GM21737 (cell line): Measurements from ENCODE around the gene OXTR.

Experiments
- ATAC-seq: cut with Tn5 transposase; IDR thresholded peaks from one replicate; pipeline ENCODE4 v1.9.1; 2021; ENCODE audit warnings: mild to moderate bottlenecking, moderate library complexity; ENCODE audit not compliant: unreplicated experiment

Gene OXTR

GRCh38 chr3:8713901-8714759 lies 55.3 kb downstream of the OXTR start:
- ATAC-seq, result no peak

DNA sequence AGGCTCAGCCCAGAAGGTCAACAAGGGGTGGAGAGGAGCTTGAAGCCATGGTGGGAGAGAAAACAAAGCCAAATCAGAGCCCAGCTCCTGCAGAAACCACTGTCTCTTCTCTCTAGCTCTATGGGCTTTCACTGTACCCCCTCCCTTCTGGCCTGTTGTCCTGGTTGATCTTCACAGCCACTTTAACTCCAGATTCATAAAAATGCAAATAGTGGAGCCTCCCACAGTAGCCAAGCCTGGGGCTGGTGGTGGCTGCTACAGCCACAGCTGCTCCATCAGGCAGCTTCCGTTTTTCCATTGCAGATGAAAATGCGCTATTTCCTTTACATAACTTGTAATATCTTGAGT lies 56.5 kb downstream of the OXTR start:
- no peak for ATAC-seq

- no peak for ATAC-seq
These were observed 57.1 kb downstream of the OXTR start for GRCh38 chr3:8712045-8712907.

DNA sequence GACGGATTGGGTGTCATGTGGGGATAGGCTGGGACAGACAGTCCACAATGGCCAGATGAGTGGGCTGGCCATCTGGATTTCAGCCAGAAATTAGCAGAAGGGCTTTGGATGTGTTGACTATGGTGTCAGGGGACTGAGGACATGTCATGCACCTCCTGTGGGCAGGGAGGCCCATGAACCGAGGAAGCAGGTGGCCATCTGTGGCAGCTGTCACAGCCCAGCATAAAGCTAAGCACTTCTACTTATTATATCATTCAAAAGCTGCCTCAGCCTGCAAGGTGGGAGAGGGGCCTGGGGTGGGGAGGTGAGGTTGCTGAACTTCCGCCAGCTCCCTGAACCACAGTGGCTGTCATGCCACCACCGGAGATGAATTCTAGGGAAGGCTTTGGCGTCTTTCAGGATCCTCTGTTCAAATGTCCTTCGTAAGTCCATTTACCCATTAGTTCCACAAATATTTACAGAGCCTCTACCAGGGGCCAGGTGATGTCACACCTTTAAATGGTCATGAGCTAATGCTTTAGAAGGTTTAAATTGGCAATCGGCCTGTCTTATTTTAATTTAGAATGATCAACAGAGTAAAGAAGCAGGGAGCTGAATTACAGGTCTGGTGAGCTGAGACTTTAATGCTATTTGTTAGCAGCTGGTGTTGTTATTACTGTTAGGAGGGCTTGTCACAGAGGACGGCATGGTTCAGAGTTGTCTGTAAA lies 59.5 kb downstream of the OXTR start:
- no peak for ATAC-seq

GRCh38 chr3:8709287-8709686 lies 60.1 kb downstream of the OXTR start:
- no peak for ATAC-seq

DNA sequence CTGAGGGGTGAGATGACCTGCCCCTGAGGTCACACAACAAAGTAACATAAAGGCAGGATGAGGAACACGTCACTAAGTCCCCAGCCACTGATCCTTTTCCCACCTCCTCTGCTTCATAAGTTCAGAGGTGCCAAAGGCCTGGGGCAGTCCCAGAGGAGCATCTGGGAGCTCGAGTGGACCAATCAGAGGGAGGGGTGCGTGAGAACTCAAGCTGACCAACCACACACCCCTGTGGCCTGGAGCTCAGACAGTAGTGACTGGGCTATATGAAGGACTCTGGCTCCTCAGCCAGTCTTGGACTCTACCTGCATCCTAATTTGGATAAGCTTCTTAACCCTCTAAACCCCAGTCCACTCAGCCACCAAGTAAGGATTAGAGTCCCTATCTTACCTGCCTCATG lies 63.8 kb downstream of the OXTR start:
- ATAC-seq, result no peak

- no peak for ATAC-seq
These were observed 66.9 kb downstream of the OXTR start for GRCh38 chr3:8702560-8702959.
